Muscle layer of colon (tissue), 2 donors: Measurements from ENCODE around the gene AFAP1.

Experiments used
- H3K27ac ChIP-seq: one replicate; pipeline ENCODE4 v1.7.0; 2013; ENCODE audit warnings: low read depth, mild to moderate bottlenecking, low read length, moderate library complexity
- H3K27me3 ChIP-seq, 2 donors: one replicate each; pipeline ENCODE4 v1.7.0; 2013; ENCODE audit warnings: low read length in 2 of 2, mild to moderate bottlenecking in 2 of 2; ENCODE audit not compliant: insufficient read depth in 2 of 2, control insufficient read depth in 1 of 2
- H3K36me3 ChIP-seq: one replicate; pipeline ENCODE4 v1.7.0; 2013; ENCODE audit warnings: mild to moderate bottlenecking, low read length; ENCODE audit not compliant: insufficient read depth
- H3K4me1 ChIP-seq: one replicate; pipeline ENCODE4 v1.7.0; 2013; ENCODE audit warnings: mild to moderate bottlenecking, low read length; ENCODE audit not compliant: insufficient read depth
- H3K4me3 ChIP-seq, 2 donors: one replicate each; pipeline ENCODE4 v1.7.0; 2013; ENCODE audit warnings: low read length in 2 of 2, low read depth in 1 of 2, mild to moderate bottlenecking in 1 of 2, moderate library complexity in 1 of 2
- H3K9ac ChIP-seq: one replicate; pipeline ENCODE4 v1.7.0; 2013; ENCODE audit warnings: low read length
- H3K9me3 ChIP-seq: one replicate; pipeline ENCODE4 v1.7.0; 2013; ENCODE audit warnings: mild to moderate bottlenecking, low read length
- donor health status: abdominal sarcoma.
- donor health status: Adenocarcinoma of cecum.

AFAP1 gene

DNA sequence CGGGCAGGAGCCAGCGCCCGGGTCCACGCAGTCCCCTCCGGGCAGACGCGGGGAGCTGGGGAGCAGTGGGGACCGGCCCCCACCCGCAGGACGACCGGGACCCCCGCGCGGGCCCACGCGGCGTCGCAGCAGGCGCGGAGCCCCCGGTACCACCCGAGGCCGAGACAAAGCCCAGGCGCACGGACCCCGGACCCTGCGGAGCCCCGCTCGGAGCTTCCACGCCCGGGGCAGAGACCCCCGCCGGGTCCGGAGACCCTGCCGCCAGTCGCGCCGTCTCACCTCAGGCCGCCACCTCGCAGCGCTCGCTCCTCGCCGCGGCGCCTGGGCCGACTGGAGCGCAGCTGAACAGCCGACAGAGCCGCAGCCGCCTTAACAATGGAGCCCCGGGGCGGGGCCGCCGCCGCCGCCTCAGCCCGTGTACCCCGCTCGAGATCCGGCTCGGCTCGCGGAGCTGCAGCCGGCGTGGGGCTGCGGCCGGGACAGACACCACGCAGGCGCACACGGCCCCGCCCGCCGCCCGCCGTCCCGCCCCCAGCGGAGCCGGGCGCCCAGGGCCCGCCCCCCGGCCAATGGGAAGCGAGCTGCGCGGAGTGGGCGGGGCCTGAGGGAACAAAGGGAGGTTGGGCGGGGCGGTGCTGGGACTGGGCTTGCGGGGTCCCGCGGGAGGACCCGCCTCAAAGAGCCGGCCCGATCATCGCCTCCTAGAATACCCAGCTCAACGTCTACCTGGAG is at the start of gene AFAP1:
TSS of gene AFAP1 (minus strand) at position 485 of the 732 bp plus-strand sequence. CDS start 67,783 bp downstream, outside the sequence.
- H3K4me3 ChIP-seq, result peak within 1 kb of the TSS; percentile 79 to 94
- peak within 1 kb of the TSS; percentile 92 for H3K27ac ChIP-seq
- H3K9ac ChIP-seq, result peak within 1 kb of the TSS; percentile 87
- H3K9me3 ChIP-seq, result no peaks in the 10 kb centered on the region
- H3K36me3 ChIP-seq, result no peaks in the 10 kb centered on the region
- no peaks in the 10 kb centered on the region for H3K27me3 ChIP-seq
- peaks cover 11% of the 10 kb centered on the region for H3K4me1 ChIP-seq

DNA sequence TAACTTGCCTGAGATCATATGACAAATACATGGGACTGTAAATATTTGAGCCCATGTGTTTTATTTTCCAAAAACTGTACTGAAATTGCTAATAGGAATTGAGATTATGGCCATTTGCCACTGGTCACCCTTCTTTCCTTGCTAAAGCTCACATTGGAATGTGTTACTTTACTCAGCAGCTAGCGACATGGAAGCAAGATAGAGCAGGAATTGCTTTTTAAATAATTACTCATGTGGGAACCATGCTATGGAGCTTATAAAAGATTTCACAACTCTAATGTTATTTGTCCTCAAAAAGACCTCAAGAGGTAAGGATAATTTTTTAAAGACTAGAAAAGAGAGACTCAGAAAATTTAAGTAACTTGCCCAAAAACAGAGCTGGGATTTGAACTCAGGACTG is 48.8 kb upstream of the AFAP1 start:
- H3K9ac ChIP-seq, result no peak overlapping the region
- no peak overlapping the region for H3K27ac ChIP-seq
- H3K36me3 ChIP-seq, result no peaks in the 10 kb centered on the region
- H3K4me1 ChIP-seq, result no peaks in the 10 kb centered on the region
- no peak overlapping the region for H3K4me3 ChIP-seq
- H3K27me3 ChIP-seq, result no peaks in the 10 kb centered on the region
- no peaks in the 10 kb centered on the region for H3K9me3 ChIP-seq

DNA sequence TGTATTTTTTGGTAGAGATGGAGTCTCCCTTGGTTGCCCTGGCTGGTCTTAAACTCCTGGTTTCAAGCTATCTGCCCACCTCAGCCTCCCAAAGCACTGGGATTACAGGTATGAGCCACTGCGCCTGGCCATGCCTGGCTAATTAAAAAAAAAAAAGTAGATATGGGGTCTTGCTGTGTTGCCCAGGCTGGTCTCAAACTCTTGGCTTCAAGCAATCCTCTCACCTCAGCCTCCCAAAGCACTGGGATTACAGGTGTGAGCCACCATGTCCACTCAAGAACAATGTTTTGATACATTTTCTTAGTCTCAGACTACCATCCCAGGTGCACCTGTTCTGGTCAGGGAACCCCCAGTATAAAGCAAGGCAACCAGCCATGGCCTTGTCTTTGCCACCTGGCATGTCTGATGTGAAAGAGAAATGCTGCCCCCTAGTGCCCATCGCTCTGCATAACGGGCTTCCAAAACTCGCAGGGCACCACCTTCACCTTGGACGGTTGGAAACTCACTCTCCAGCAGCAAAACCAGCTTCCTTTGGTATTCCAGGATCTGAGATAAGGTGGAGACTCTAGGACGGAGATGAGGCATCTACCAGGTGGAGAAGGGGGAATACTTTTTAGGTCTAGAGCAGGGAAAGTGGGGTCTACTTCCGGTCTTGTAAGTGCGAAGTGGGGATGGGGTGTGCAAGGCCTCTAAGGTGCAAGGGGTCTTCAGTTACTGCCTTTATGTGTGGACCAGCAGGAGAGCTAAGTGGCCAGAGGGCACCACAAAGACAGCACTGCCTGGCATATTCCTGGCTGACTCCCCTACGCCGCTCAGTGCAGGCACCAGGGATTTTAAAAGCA is 47.7 kb upstream of the AFAP1 start:
- H3K4me3 ChIP-seq, result no peak overlapping the region
- no peak overlapping the region for H3K27ac ChIP-seq
- no peaks in the 10 kb centered on the region for H3K9me3 ChIP-seq
- no peaks in the 10 kb centered on the region for H3K4me1 ChIP-seq
- H3K9ac ChIP-seq, result no peak overlapping the region
- no peaks in the 10 kb centered on the region for H3K27me3 ChIP-seq
- H3K36me3 ChIP-seq, result no peaks in the 10 kb centered on the region

- H3K36me3 ChIP-seq, result no peaks in the 10 kb centered on the region
- H3K9me3 ChIP-seq, result no peaks in the 10 kb centered on the region
- no peak overlapping the region for H3K9ac ChIP-seq
- no peak overlapping the region for H3K4me3 ChIP-seq
- no peaks in the 10 kb centered on the region for H3K4me1 ChIP-seq
- H3K27me3 ChIP-seq, result no peaks in the 10 kb centered on the region
- H3K27ac ChIP-seq, result no peak overlapping the region
Measured at GRCh38 chr4:7985891-7986441, 46.3 kb upstream of the AFAP1 start.

DNA sequence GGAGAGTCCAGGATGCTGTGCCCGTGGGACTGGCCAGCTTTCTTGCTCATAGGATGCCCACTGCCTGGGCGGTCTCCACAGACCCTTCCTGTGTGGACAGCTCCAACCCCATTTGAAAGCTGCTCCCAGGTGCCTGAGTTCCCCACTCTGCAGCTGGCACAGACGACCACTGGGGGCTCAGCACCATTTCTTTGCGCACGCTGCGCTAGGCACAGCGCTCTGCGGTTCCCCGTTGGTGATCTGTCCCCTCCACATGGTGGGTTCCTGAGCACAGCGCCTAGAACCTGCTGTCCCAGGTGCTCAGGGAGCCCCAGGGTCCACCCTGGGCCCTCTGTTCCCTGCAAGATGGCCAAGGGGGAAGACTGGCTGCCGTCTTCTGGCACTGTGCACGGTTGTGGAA is 45.4 kb upstream of the AFAP1 start:
- no peaks in the 10 kb centered on the region for H3K9me3 ChIP-seq
- no peak overlapping the region for H3K4me3 ChIP-seq
- no peaks in the 10 kb centered on the region for H3K4me1 ChIP-seq
- H3K9ac ChIP-seq, result no peak overlapping the region
- H3K36me3 ChIP-seq, result no peaks in the 10 kb centered on the region
- no peaks in the 10 kb centered on the region for H3K27me3 ChIP-seq
- no peak overlapping the region for H3K27ac ChIP-seq

GRCh38 chr4:7984286-7984925 is 44.7 kb upstream of the AFAP1 start:
- no peak overlapping the region for H3K9ac ChIP-seq
- H3K36me3 ChIP-seq, result no peaks in the 10 kb centered on the region
- no peaks in the 10 kb centered on the region for H3K4me1 ChIP-seq
- no peaks in the 10 kb centered on the region for H3K9me3 ChIP-seq
- H3K27me3 ChIP-seq, result no peaks in the 10 kb centered on the region
- H3K4me3 ChIP-seq, result no peak overlapping the region
- no peak overlapping the region for H3K27ac ChIP-seq

DNA sequence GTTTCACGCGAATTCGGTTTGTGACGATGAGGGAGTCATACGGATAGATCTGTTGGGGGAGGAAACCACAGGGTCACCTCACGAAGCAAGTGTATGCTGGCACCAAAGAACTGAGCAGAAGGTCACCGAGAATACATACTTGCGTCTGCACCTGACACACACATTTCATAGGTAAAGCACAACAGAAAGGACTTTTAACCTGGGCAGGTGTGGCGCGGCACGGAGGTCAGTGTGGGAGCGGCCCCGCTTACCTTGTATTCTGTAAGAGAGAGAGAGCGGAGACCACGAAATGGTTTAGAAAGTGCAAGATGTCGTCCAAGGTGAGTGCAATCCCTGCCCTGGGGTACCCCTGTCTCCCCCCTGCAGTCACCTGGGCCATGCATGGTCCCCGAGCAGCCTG is 43.6 kb upstream of the AFAP1 start:
- Histone ChIP-seq H3K36me3 (no peaks in the 10 kb centered on the region), H3K27me3 (no peaks in the 10 kb centered on the region), H3K4me1 (peaks cover 6% of the 10 kb centered on the region), H3K27ac (no peak overlapping the region), H3K4me3 (no peak overlapping the region), H3K9ac (no peak overlapping the region), H3K9me3 (no peaks in the 10 kb centered on the region)

DNA sequence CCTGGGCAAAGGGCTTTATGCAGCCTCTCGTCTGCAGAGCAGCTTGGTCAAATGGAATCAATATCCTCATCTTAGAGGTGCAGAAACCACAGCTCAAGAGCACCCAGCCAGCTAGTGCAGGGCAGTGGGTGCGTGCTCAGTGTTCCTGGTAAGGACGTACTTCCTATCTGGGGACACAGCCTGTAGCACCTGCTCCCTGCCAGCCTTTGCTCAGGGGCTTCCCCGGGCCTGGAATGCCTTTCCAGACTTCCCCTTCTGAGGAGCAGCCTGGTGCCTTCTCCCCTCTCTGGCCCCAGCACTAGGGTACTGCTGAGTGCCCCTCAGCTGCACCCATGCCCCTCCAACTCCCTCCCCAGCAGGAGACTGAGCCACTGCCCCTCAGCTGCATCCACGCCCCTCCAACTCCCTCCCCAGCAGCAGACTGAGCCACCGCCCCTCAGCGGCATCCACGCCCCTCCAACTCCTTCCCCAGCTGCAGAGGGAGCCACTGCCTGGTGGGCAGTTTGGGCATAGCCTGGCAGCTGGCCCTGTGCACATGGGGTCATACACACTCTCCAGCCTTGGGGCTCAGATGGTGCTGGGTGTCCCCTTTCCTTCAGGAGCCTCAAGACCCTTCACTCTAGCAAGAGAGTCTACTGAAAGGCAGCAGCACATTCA is 42.2 kb upstream of the AFAP1 start:
- Histone ChIP-seq H3K9ac (no peak overlapping the region), H3K4me3 (no peak overlapping the region), H3K36me3 (no peaks in the 10 kb centered on the region), H3K27me3 (no peaks in the 10 kb centered on the region), H3K27ac (no peak overlapping the region), H3K4me1 (peaks cover 9% of the 10 kb centered on the region), H3K9me3 (no peaks in the 10 kb centered on the region)

- Histone ChIP-seq H3K27ac (no peak overlapping the region), H3K4me3 (no peak overlapping the region), H3K27me3 (no peaks in the 10 kb centered on the region), H3K9me3 (no peaks in the 10 kb centered on the region), H3K9ac (no peak overlapping the region), H3K4me1 (peaks cover 9% of the 10 kb centered on the region), H3K36me3 (no peaks in the 10 kb centered on the region)
Measured at GRCh38 chr4:7980036-7980435, 40.4 kb upstream of the AFAP1 start.

- no peaks in the 10 kb centered on the region for H3K27me3 ChIP-seq
- no peaks in the 10 kb centered on the region for H3K36me3 ChIP-seq
- H3K4me3 ChIP-seq, result no peak overlapping the region
- peaks cover 9% of the 10 kb centered on the region for H3K4me1 ChIP-seq
- no peak overlapping the region for H3K27ac ChIP-seq
- H3K9ac ChIP-seq, result no peak overlapping the region
- H3K9me3 ChIP-seq, result no peaks in the 10 kb centered on the region
Measured at GRCh38 chr4:7979652-7979968, 39.9 kb upstream of the AFAP1 start.
